Mesenchymal stem cell (in vitro differentiated cells and primary cell): Measurements from ENCODE around the gene SCIN.

Experiments
- DNase-seq: peaks from one replicate; pipeline ENCODE4 v3.0.0-alpha.2; 2013
- H2AFZ ChIP-seq: one replicate; pipeline ENCODE4 v1.6.1; 2013; ENCODE audit warnings: low read depth, mild to moderate bottlenecking, control low read depth, inconsistent platforms, low read length, moderate library complexity
- H2AK5ac ChIP-seq: 2 replicates; pipeline ENCODE4 v1.6.1; 2013; ENCODE audit warnings: low read length, moderate library complexity, mild to moderate bottlenecking, inconsistent platforms; ENCODE audit not compliant: severe bottlenecking
- H2BK120ac ChIP-seq: one replicate; pipeline ENCODE4 v1.6.1; 2013; ENCODE audit warnings: low read depth, mild to moderate bottlenecking, inconsistent platforms, low read length, moderate library complexity
- H2BK12ac ChIP-seq, 2 experiments: one replicate each; pipeline ENCODE4 v1.6.1; 2013; ENCODE audit warnings: inconsistent platforms in 2 of 2, low read length in 2 of 2, mild to moderate bottlenecking in 2 of 2, moderate library complexity in 2 of 2, control low read depth in 1 of 2
- H2BK15ac ChIP-seq: one replicate; pipeline ENCODE4 v1.6.1; 2013; ENCODE audit warnings: mild to moderate bottlenecking, low read depth, inconsistent platforms; ENCODE audit not compliant: poor library complexity, severe bottlenecking
- H2BK5ac ChIP-seq: 2 replicates; pipeline ENCODE4 v1.6.1; 2013; ENCODE audit warnings: low read depth, mild to moderate bottlenecking, low read length, control low read depth, inconsistent platforms; ENCODE audit not compliant: poor library complexity, severe bottlenecking
- H3K14ac ChIP-seq, 2 experiments: one replicate each; pipeline ENCODE4 v1.6.1; 2013; ENCODE audit warnings: inconsistent platforms in 2 of 2, low read length in 2 of 2, control low read depth in 1 of 2, mild to moderate bottlenecking in 1 of 2, moderate library complexity in 1 of 2
- H3K18ac ChIP-seq, 2 experiments: one replicate each; pipeline ENCODE4 v1.6.1; 2013; ENCODE audit warnings: inconsistent platforms in 2 of 2, low read length in 2 of 2, control low read depth in 1 of 2, low read depth in 1 of 2, mild to moderate bottlenecking in 1 of 2
- H3K23ac ChIP-seq, 2 experiments: one replicate each; pipeline ENCODE4 v1.6.1; 2013; ENCODE audit warnings: inconsistent platforms in 2 of 2, low read length in 2 of 2, mild to moderate bottlenecking in 2 of 2, moderate library complexity in 2 of 2, control low read depth in 1 of 2
- H3K27ac ChIP-seq: 2 replicates; pipeline ENCODE4 v1.5.1; 2013; ENCODE audit warnings: mild to moderate bottlenecking, moderate library complexity, low read length, control low read depth, inconsistent platforms; ENCODE audit not compliant: poor library complexity, severe bottlenecking
- H3K27me3 ChIP-seq, 2 experiments: 2 replicates each; pipeline versions ENCODE4 v1.6.1 to v1.7.0; 2013; ENCODE audit warnings: low read length in 2 of 2, mild to moderate bottlenecking in 2 of 2, moderate library complexity in 2 of 2, control low read depth in 1 of 2, inconsistent platforms in 1 of 2; ENCODE audit not compliant: control insufficient read depth in 1 of 2, insufficient read depth in 1 of 2
- H3K36me3 ChIP-seq, 2 experiments: 2 replicates each; pipeline versions ENCODE4 v1.6.1 to v1.7.0; 2013; ENCODE audit warnings: low read length in 2 of 2, control low read depth in 1 of 2, inconsistent platforms in 1 of 2, low read depth in 1 of 2, mild to moderate bottlenecking in 1 of 2; ENCODE audit not compliant: insufficient read depth in 2 of 2, control insufficient read depth in 1 of 2
- H3K4ac ChIP-seq, 2 experiments: one replicate each; pipeline ENCODE4 v1.6.1; 2013; ENCODE audit warnings: inconsistent platforms in 2 of 2, low read length in 2 of 2, mild to moderate bottlenecking in 2 of 2, moderate library complexity in 2 of 2, control low read depth in 1 of 2, low read depth in 1 of 2
- H3K4me1 ChIP-seq: 2 replicates; pipeline ENCODE4 v1.6.1; 2013; ENCODE audit warnings: low read depth, low read length, control low read depth; ENCODE audit not compliant: control insufficient read depth, insufficient read depth
- H3K4me2 ChIP-seq: 2 replicates; pipeline ENCODE4 v1.6.1; 2013; ENCODE audit warnings: low read length, mild to moderate bottlenecking, inconsistent platforms; ENCODE audit not compliant: poor library complexity, severe bottlenecking
- H3K4me3 ChIP-seq, 2 experiments: 2 replicates each; pipeline versions ENCODE4 v1.5.1 to v1.7.0; 2013; ENCODE audit warnings: low read length in 2 of 2, mild to moderate bottlenecking in 2 of 2, control low read depth in 1 of 2, low read depth in 1 of 2; ENCODE audit not compliant: insufficient read depth in 1 of 2
- H3K79me1 ChIP-seq: replicated peaks from 2 replicates; pipeline ENCODE4 v1.6.1; 2013; ENCODE audit warnings: mild to moderate bottlenecking, control low read depth, low read length, inconsistent platforms; ENCODE audit not compliant: poor library complexity, severe bottlenecking
- H3K9ac ChIP-seq: 2 replicates; pipeline ENCODE4 v1.7.0; 2013; ENCODE audit warnings: mild to moderate bottlenecking, low read length, moderate library complexity
- H3K9me3 ChIP-seq: 2 replicates; pipeline ENCODE4 v1.7.0; 2013; ENCODE audit warnings: mild to moderate bottlenecking, low read length; ENCODE audit not compliant: control insufficient read depth
- H4K8ac ChIP-seq: one replicate; pipeline ENCODE4 v1.6.1; 2013; ENCODE audit warnings: inconsistent platforms, mild to moderate bottlenecking, low read length, moderate library complexity
- H4K91ac ChIP-seq: one replicate; pipeline ENCODE4 v1.6.1; 2013; ENCODE audit warnings: mild to moderate bottlenecking, low read length, inconsistent platforms
- WGBS: methylation state at CpG from one replicate; pipeline ENCODE4 v1.1.7; 2013; ENCODE audit warnings: mixed read lengths; 5-methylcytosine and 5-hydroxymethylcytosine counted together

SCIN gene

DNA sequence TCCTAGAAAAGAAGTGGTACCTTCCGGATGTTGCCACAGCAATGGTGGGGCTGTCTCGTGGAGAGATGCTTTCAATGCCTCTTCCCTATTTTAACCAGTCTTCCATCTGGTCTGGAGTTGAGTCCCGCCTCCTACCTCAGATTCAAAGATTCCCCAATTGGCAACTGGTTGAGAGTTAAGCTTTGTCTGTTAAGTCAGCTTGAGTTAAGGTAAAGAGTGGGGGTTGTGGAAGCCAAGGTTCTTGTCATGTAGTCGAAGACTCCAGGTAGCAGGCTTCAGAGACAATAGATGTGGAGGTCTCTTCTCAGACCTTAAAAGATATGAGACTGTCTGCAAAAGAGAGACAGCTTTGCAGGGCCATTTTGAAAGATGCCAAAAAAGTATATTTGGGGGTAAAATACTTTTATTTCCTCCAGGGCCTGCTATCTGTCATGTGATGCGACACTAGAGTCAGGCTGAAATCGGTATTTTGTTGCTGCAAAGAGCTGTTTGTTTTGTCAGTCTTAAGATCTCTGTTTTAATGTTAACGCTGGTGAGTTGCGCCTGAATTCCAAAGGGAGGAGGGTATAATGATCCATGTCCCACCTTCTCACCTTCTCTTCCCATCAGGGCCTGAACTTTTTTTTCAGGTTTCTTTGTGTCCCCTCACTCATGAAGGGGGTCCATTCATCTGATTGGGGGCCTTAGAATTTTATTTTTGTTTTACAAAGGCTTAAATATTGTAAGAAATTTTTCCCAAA is 40.4 kb upstream of the SCIN start:
- H3K79me1 ChIP-seq = no peaks in the 10 kb centered on the region
- H4K91ac ChIP-seq = no peak overlapping the region
- DNase-seq = no peak
- no peak overlapping the region for H2BK5ac ChIP-seq
- no peak overlapping the region for H3K23ac ChIP-seq
- no peaks in the 10 kb centered on the region for H3K27me3 ChIP-seq
- H3K18ac ChIP-seq = no peak overlapping the region
- H3K4ac ChIP-seq = no peak overlapping the region
- no peaks in the 10 kb centered on the region for H3K9me3 ChIP-seq
- no peak overlapping the region for H3K14ac ChIP-seq
- WGBS = 77% methylated on average over 5 of the region's 8 CpGs
- H2AK5ac ChIP-seq = no peak overlapping the region
- no peak overlapping the region for H3K4me2 ChIP-seq
- H2BK120ac ChIP-seq = no peak overlapping the region
- H2AFZ ChIP-seq = no peak overlapping the region
- no peak overlapping the region for H3K27ac ChIP-seq
- H3K36me3 ChIP-seq = no peaks in the 10 kb centered on the region
- H4K8ac ChIP-seq = no peak overlapping the region
- H3K9ac ChIP-seq = no peak overlapping the region
- H2BK15ac ChIP-seq = no peak overlapping the region
- H3K4me3 ChIP-seq = no peak overlapping the region
- no peak overlapping the region for H2BK12ac ChIP-seq
- no peaks in the 10 kb centered on the region for H3K4me1 ChIP-seq

DNA sequence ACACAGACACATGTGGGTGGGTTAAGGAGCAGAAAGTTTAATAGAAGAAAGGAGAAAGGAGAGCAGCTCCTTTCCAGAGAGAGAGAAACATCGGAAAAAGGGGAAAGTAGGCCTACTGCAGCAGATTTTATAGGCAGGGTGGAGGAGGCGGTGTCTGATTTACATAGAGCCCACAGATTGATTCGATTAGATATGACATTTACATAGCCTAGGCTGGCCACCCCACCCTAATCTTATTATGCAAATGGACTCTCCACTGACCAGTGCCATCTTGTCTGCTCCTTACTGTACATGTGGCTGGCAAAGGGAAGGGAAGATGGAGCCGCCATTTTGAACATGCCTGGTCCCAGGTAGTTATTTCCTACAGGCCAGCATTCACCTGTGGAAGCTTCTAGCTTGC is 38.7 kb upstream of the SCIN start:
- Histone ChIP-seq H4K8ac (no peak overlapping the region), H3K79me1 (no peaks in the 10 kb centered on the region), H3K27me3 (no peaks in the 10 kb centered on the region), H3K4me1 (no peaks in the 10 kb centered on the region), H2BK12ac (no peak overlapping the region), H3K27ac (no peak overlapping the region), H2BK5ac (no peak overlapping the region), H3K4me3 (no peak overlapping the region), H2AFZ (no peak overlapping the region), H3K4me2 (no peak overlapping the region), H3K18ac (no peak overlapping the region), H3K23ac (no peak overlapping the region), H3K36me3 (peaks cover 0 to 5% of the 10 kb centered on the region in 2 experiments), H3K14ac (no peak overlapping the region), H4K91ac (no peak overlapping the region), H3K9ac (no peak overlapping the region), H2BK120ac (no peak overlapping the region), H3K9me3 (no peaks in the 10 kb centered on the region), H3K4ac (no peak overlapping the region), H2AK5ac (no peak overlapping the region), H2BK15ac (no peak overlapping the region)
- no peak for DNase-seq
- 94% methylated on average over 3 of the region's 4 CpGs for WGBS

DNA sequence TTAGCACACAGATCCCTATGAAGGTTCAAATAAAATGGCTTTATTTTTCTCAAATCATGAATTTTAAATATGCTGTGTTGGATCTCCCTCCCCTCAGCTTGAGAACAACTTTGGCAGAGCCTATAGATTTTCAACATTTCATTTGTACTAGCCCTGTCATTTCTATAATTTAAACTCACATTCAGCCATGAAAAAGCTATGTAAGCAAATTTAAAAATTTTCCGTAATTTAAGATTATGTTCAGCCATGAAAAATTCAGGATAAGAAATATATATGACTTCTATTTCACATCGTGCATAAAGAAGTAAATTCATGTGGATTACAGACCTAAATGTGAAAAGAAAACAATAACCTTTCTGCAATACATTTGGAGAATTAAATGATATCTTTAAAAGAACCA is 36.5 kb upstream of the SCIN start:
- Histone ChIP-seq H2AFZ (no peak overlapping the region), H2BK12ac (no peak overlapping the region), H3K14ac (no peak overlapping the region), H3K4me2 (no peak overlapping the region), H4K8ac (no peak overlapping the region), H2BK5ac (no peak overlapping the region), H3K18ac (no peak overlapping the region), H2BK15ac (no peak overlapping the region), H3K36me3 (peaks cover 0 to 5% of the 10 kb centered on the region in 2 experiments), H3K9me3 (no peaks in the 10 kb centered on the region), H3K9ac (no peak overlapping the region), H3K23ac (no peak overlapping the region), H3K4me3 (no peak overlapping the region), H2BK120ac (no peak overlapping the region), H2AK5ac (no peak overlapping the region), H3K4me1 (no peaks in the 10 kb centered on the region), H3K27me3 (no peaks in the 10 kb centered on the region), H3K79me1 (no peaks in the 10 kb centered on the region), H3K4ac (no peak overlapping the region), H3K27ac (no peak overlapping the region), H4K91ac (no peak overlapping the region)
- DNase-seq = no peak
- no CpG with 5 or more reads among the region's 2 CpGs for WGBS

DNA sequence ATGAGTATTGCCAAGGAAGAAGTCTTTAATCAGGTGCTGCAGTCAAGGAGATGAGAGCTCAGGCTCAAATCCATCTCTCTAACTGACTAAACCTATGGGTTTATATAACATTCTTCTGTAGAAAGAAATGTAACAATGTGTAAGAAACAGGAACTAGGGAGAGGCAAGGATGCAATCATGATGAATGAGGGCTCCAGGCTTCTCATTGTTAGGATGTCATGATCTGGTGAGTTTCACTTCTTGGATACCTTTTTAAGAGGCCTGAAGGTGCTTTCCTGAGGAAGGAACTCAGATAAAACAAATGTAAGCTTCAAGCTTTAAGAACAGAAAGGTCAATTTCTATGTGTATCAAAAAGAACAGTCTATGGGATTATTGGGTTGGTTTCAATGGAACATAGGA is 30.8 kb upstream of the SCIN start:
- Histone ChIP-seq H3K27me3 (no peaks in the 10 kb centered on the region), H3K23ac (no peak overlapping the region), H2BK15ac (no peak overlapping the region), H3K18ac (no peak overlapping the region), H2BK12ac (no peak overlapping the region), H3K4me1 (peaks cover 1% of the 10 kb centered on the region), H3K27ac (no peak overlapping the region), H3K4me3 (no peak overlapping the region), H3K14ac (no peak overlapping the region), H4K91ac (no peak overlapping the region), H2AFZ (no peak overlapping the region), H2BK120ac (no peak overlapping the region), H3K4me2 (no peak overlapping the region), H3K4ac (no peak overlapping the region), H4K8ac (no peak overlapping the region), H2BK5ac (no peak overlapping the region), H3K9ac (no peak overlapping the region), H3K36me3 (peaks cover 0 to 5% of the 10 kb centered on the region in 2 experiments), H3K79me1 (peaks cover 1% of the 10 kb centered on the region), H3K9me3 (no peaks in the 10 kb centered on the region), H2AK5ac (no peak overlapping the region)
- no peak for DNase-seq
